IPS-18a (cell line): ENCODE measurements around the gene NHLRC4.

Experiments
- H3K27ac ChIP-seq: one replicate; pipeline ENCODE4 v1.5.1; 2013; ENCODE audit warnings: low read length
- H3K27me3 ChIP-seq: one replicate; pipeline ENCODE4 v1.6.1; 2013; ENCODE audit warnings: mild to moderate bottlenecking, low read length; ENCODE audit not compliant: control insufficient read depth, insufficient read depth
- H3K36me3 ChIP-seq: one replicate; pipeline ENCODE4 v1.6.1; 2013; ENCODE audit warnings: low read depth, low read length; ENCODE audit not compliant: control insufficient read depth
- H3K4me1 ChIP-seq: one replicate; pipeline ENCODE4 v1.6.1; 2013; ENCODE audit warnings: low read depth, low read length; ENCODE audit not compliant: control insufficient read depth
- H3K4me3 ChIP-seq: one replicate; pipeline ENCODE4 v1.5.1; 2013; ENCODE audit warnings: low read length
- H3K9ac ChIP-seq: one replicate; pipeline ENCODE4 v1.6.1; 2013; ENCODE audit warnings: mild to moderate bottlenecking, low read length, moderate library complexity
- H3K9me3 ChIP-seq: one replicate; pipeline ENCODE4 v1.6.1; 2013; ENCODE audit warnings: low read depth, low read length; ENCODE audit not compliant: control insufficient read depth

The NHLRC4 gene

DNA sequence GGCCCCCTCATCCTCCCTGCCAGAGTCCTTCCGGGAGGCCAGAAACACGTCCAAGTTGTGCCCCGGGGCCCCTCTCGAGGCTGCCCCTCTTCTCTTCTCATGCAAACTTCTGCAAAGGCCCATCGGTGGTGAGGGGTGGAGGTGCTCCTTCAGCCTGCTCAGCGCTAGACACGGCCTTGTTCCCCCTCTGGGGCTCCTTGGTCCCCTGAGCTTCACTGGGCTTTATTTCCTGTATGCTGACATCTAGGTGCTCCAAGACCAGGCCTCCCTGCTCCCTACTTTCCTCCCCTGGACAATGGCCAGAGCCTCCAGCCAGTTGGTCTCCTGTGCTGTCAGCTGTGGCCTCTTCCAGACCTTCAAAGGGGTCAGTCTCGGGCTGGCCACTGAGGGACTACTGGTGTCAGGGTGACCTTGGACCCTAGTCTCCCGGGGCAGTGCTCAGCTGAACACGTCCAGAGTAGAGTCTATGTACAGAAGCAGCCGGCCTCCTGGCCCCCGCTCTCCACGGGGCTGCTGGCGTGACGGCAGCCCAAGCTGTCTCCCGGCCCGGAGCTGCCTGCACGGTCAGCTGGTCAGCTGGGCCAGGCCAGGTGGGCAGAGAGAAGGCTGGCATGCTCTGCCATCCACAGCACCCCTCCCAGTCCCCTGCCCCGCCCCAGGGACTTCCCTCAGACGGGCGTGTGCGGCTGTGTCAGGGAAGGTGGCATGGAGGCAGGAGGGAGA lies 8.3 kb upstream of the NHLRC4 start:
- H3K4me3 ChIP-seq, result no peak overlapping the region
- H3K27ac ChIP-seq, result no peak overlapping the region

DNA sequence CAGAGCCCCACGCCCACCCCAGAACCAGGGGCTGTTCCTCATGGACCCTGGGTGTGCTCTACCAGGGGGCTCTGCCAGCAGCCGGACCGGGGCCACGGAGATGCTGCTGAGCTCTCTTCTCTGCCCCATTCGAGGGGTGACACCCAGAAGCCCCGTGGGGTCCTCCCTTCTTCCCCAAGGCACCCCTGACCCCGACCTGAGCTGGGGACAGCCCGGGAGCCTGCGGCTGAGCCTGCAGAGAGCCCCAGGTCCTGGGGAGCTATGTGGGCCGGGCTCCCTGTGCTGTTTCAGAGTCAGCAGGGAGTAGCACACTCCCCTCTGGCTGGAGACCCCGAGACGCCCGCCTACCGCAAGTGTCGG lies 7.8 kb upstream of the NHLRC4 start:
- no peak overlapping the region for H3K9ac ChIP-seq
- no peak overlapping the region for H3K4me3 ChIP-seq
- peaks cover 44% of the 10 kb centered on the region for H3K27me3 ChIP-seq
- peaks cover 3% of the 10 kb centered on the region for H3K4me1 ChIP-seq
- H3K9me3 ChIP-seq, result no peaks in the 10 kb centered on the region
- no peaks in the 10 kb centered on the region for H3K36me3 ChIP-seq
- no peak overlapping the region for H3K27ac ChIP-seq

More for the DNA sequence above, 8.3 kb upstream of the NHLRC4 start:
- H3K9ac ChIP-seq, result no peak overlapping the region
- peaks cover 3% of the 10 kb centered on the region for H3K4me1 ChIP-seq
- H3K27me3 ChIP-seq, result peaks cover 44% of the 10 kb centered on the region
- no peaks in the 10 kb centered on the region for H3K9me3 ChIP-seq
- H3K36me3 ChIP-seq, result no peaks in the 10 kb centered on the region

DNA sequence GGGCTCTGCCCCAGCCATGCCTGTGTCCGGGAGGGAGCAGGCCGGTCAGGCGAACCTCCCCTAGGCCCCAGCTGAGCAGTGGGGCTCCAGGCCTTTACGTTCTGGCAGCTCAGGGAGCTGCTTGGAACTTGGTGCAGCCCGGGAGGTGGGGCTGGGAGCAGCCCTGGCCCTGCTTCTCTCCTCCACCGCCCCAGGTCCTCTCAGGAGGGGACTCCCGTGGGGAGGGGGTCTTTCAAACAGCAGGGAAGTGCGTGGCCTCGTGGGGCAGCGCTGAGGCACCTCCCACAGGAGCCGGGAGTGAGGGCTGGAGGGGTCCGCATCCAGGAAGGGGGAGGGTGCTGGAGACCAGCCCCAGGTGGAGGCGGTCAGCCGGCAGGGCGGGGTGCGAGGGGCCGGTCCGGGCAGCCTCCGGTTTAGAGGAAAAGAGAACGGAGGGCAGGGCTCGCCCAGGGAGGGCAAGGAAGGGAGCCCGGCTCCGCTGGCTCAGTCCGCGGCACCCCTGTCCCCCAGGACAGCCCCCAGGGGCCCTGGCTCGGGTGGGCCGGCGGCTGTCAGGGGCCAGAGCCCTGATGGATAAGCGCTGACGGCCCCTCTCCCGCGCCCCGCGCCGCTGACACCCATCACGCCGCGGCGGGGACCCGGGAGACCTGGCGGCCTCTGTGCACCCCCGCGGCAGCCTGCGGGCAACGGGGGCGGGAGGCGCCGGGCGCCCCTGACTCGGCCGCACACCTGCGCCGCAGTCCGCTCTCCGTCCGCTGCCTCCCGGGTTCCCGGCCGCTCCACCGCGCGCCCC lies 7.2 kb upstream of the NHLRC4 start:
- Histone ChIP-seq H3K27me3 (peaks cover 44% of the 10 kb centered on the region), H3K36me3 (no peaks in the 10 kb centered on the region), H3K9me3 (no peaks in the 10 kb centered on the region), H3K27ac (no peak overlapping the region), H3K4me1 (peaks cover 3% of the 10 kb centered on the region), H3K4me3 (no peak overlapping the region), H3K9ac (no peak overlapping the region)

DNA sequence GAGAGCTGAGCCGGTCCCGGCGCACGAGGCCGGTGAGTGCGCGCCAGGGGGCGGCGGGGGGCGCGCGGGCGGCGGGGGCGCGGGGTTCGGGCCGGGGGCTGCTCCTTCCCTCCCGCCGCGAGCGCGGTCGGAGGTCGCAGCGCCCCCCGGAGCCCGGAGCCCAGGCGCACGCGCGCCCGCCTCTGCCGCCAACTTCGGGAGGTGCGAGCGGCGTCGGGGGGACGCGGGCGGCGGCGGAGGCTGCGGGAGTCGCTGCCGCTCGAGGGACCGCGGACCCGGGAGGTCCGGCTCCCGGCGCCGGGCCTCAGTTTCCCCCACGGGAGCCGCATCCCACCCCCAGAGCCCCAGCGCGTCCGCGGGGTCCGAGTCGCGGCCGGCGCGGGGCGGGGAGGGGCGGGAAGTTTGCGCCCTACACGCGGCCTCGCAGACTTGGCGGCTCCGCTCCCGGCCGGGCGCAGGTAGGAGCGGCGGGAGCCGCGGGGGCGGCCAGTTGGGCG lies 6.6 kb upstream of the NHLRC4 start, which contains the start of gene PRR35:
Gene PRR35, plus strand, starts transcription at position 191 of the 497 bp plus-strand sequence. CDS start 2,901 bp downstream, outside the sequence.
- H3K27ac ChIP-seq, result no peak within 1 kb of the TSS
- no peaks in the 10 kb centered on the region for H3K9me3 ChIP-seq
- H3K36me3 ChIP-seq, result no peaks in the 10 kb centered on the region
- H3K4me3 ChIP-seq, result no peak within 1 kb of the TSS
- H3K4me1 ChIP-seq, result peaks cover 3% of the 10 kb centered on the region
- H3K27me3 ChIP-seq, result peaks cover 44% of the 10 kb centered on the region
- no peak within 1 kb of the TSS for H3K9ac ChIP-seq

DNA sequence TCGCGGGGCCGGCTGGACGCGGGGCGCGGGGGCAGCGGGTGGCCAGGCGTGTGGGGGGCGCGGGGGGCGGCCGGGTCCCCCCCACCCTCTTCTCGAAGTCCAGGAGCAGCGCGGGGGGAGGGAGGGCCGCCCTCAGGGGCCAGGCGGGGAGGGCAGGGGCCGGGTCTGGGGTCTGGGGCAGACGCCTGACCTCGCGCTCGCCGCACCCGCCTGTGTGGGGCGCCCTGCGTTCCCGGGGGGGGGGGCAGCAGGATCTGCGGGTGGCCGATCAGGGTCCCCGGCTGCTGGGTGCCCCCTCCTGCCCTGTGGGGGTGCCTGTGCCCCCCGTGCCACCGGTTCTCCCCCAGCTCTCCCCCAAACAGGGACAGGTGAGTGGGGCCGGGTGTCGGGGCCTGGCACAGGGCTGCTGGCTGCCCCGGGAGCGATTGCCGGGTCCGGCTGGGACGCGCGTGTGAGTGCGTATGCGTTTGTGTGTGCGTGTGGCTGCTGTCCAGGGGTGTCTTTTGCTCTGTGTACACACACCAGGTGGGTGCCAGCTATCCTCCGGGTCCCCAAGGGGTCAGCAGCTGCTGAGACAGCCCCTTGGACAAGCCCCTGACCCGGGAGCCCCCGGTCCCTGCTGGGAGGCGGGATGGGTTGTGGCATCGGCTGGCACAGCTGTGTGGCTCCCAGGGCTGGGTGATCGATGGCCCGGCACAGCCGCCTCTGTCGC lies 5.9 kb upstream of the NHLRC4 start:
- Histone ChIP-seq H3K27me3 (peaks cover 44% of the 10 kb centered on the region), H3K9me3 (no peaks in the 10 kb centered on the region), H3K27ac (no peak overlapping the region), H3K9ac (no peak overlapping the region), H3K36me3 (no peaks in the 10 kb centered on the region), H3K4me3 (no peak overlapping the region), H3K4me1 (peaks cover 3% of the 10 kb centered on the region)

DNA sequence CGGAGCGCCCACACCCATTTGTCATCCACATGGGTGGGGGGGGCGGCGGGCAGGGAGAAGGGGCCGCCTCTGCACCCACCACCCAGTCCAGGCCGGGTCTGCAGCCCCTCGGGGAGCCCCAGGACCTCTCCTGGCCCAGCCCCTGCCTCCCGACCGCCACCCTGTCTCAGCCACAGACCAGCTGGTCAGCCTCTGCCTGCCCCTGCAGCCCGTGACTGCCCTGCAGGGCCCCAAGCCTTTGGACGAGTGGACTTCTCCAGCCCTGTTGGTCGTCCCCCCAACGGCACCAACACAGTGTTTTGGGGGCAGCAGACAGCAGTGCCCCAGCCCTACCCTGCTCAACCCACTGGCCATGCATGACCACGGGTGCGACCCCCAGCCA lies 5.4 kb upstream of the NHLRC4 start:
- Histone ChIP-seq H3K27ac (no peak overlapping the region), H3K9me3 (no peaks in the 10 kb centered on the region), H3K4me3 (no peak overlapping the region), H3K27me3 (peaks cover 44% of the 10 kb centered on the region), H3K36me3 (no peaks in the 10 kb centered on the region), H3K9ac (no peak overlapping the region), H3K4me1 (peaks cover 6% of the 10 kb centered on the region)

DNA sequence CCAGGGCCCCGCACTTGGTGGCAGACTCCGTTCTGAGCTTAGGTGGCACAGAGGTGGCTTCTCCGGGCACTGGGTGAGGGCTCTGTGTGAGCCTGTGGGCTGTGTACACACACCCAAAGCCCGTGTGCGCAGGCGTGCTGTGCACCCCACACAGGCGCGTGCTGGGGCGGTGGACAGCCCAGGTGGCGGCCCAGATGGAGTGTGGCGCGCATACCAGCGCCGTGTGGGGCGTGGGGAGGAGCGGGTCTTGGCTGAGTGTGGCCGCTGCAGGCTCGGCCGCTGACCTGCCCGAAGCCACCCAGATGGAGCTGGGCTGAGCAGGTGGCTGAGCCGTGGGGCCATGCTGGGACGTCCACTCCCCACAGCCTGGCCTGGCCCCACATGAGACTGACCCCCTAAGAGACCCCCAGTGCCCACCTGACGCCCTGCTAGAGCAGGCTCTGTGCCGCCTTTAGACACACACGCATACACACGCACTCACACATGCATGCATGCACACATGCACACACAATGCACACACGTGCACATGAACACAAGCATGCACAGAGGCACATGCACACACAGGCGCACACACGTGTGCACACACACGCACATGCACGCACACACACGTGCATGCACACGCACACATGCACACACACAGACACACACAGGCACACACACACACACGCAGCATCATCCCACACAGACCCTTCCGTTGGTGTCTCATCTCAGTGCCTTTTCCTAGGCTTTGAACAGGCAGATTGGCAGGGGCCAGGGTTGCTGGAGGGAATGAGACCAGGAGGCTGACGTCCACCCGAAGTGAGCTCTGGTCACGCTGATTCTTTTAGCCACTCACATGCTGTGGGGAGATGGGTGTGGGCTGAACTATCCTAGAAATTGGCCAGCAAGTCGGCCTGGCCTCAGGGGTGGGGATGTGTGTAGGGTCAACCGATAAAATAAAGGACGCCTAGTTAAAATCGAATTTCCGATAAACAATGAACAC lies 4.6 kb upstream of the NHLRC4 start:
- peaks cover 14% of the 10 kb centered on the region for H3K4me1 ChIP-seq
- H3K9me3 ChIP-seq, result no peaks in the 10 kb centered on the region
- no peak overlapping the region for H3K9ac ChIP-seq
- H3K27ac ChIP-seq, result no peak overlapping the region
- no peaks in the 10 kb centered on the region for H3K36me3 ChIP-seq
- H3K4me3 ChIP-seq, result no peak overlapping the region
- H3K27me3 ChIP-seq, result peaks cover 44% of the 10 kb centered on the region

DNA sequence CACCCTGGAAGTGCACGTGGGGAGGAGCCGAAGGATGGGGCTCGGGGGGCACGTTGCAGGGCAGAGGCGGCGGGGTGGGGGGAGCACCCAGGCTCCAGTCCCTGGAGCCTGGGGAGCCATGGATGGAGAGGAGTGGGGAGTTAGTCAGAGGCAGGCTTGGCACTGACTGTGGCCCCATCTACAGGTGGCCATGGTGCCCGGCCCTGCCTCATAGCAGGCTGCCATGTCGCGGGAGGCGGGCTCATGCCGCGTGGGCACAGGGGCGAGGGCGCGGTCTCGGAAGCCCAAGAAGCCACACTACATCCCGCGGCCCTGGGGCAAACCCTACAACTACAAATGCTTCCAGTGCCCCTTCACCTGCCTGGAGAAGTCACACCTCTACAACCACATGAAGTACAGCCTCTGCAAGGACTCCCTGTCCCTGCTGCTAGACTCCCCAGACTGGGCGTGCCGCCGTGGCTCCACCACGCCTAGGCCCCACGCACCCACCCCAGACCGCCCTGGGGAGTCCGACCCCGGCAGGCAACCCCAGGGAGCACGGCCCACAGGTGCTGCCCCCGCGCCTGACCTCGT lies 3.6 kb upstream of the NHLRC4 start:
- Histone ChIP-seq H3K36me3 (no peaks in the 10 kb centered on the region), H3K27ac (no peak overlapping the region), H3K27me3 (peaks cover 40% of the 10 kb centered on the region), H3K9me3 (no peaks in the 10 kb centered on the region), H3K4me1 (peaks cover 15% of the 10 kb centered on the region), H3K9ac (no peak overlapping the region), H3K4me3 (no peak overlapping the region)

DNA sequence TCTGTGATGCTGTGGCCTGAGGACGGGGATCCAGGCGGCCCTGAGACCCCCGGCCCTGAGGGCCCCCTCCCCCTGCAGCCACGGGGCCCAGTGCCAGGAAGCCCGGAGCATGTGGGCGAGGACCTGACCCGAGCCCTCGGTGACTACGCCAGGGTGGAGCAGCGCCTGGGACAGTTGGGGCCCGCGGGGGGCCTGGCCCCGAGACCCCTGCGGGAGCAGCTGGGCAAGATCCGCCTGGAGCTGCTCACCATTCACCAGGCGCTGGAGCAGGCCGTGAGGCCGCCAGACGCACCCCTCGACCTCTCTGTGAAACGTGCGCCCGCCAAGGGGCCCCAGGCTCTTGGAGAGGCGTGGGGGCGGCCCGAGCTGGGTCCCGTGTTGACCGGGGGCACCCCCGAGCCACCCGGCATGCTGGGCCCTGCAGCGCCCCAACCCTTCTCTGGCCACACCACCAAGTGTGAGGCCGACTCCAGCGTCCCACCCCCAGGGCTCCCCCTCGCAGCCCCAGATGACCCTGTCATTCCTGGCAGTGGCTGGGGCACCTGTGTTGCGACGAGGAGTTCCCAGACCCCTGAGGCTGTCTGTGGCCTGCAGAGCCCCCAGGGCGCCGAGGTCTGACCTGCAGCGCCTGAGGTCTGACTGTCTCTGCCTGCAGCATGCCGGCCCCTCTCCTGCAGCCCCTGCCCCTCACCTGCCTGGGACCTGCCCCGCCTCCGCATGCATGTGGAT lies 2.0 kb upstream of the NHLRC4 start:
- H3K4me1 ChIP-seq, result peaks cover 16% of the 10 kb centered on the region
- H3K9me3 ChIP-seq, result no peaks in the 10 kb centered on the region
- H3K4me3 ChIP-seq, result no peak overlapping the region
- H3K27me3 ChIP-seq, result peaks cover 23% of the 10 kb centered on the region
- no peak overlapping the region for H3K27ac ChIP-seq
- H3K36me3 ChIP-seq, result no peaks in the 10 kb centered on the region
- no peak overlapping the region for H3K9ac ChIP-seq
